MCF 10A (cell line): ENCODE data around the gene TMA7. TPM values are rescaled to one million over a fixed set of nuclear protein-coding genes. Genes with fewer than 3 reads are reported as not detected.

Source experiments
- BruUV-seq: library from RNA; stranded (reverse); fragments of 400-500 nt; replicated peaks from 2 replicates; lab custom pipeline; 2021; lab: Mats Ljungman, UMichigan
- CTCF ChIA-PET: fragments of 300-600 bp; sonication (Branson Sonifier 250); formaldehyde crosslinking; extraction: SDS; loops from one replicate; lab custom pipeline; 2021; ENCODE audit warnings: antibody characterized with exemption, inconsistent platforms; lab: Yijun Ruan, JAX
- POLR2A ChIA-PET: fragments of 300-600, 350-650 bp; sonication (Branson Sonifier 250); formaldehyde crosslinking; extraction: SDS; loops from one replicate; lab custom pipeline; 2020; ENCODE audit warnings: antibody characterized with exemption, inconsistent platforms; lab: Yijun Ruan, JAX
- DNase-seq: peaks from one replicate; pipeline ENCODE4 v3.0.0-alpha.2; 2018; ENCODE audit not compliant: unreplicated experiment
- H3K27ac Mint-ChIP-seq: one replicate; pipeline ENCODE4 v1.8.0; 2022; ENCODE audit warnings: mild to moderate bottlenecking, low read depth, mixed read lengths; ENCODE audit not compliant: unreplicated experiment
- H3K27me3 Mint-ChIP-seq: one replicate; pipeline ENCODE4 v1.8.0; 2022; ENCODE audit warnings: mixed read lengths; ENCODE audit not compliant: insufficient read depth, unreplicated experiment
- H3K36me3 Mint-ChIP-seq: one replicate; pipeline ENCODE4 v1.8.0; 2022; ENCODE audit warnings: mild to moderate bottlenecking, moderate library complexity, mixed read lengths; ENCODE audit not compliant: insufficient read depth, unreplicated experiment
- H3K4me1 Mint-ChIP-seq: one replicate; pipeline ENCODE4 v1.8.0; 2022; ENCODE audit warnings: mixed read lengths; ENCODE audit not compliant: insufficient read depth, unreplicated experiment
- H3K4me3 Mint-ChIP-seq: one replicate; pipeline ENCODE4 v1.8.0; 2022; ENCODE audit warnings: mild to moderate bottlenecking, moderate library complexity, mixed read lengths; ENCODE audit not compliant: unreplicated experiment
- H3K9me3 Mint-ChIP-seq: one replicate; pipeline ENCODE4 v1.8.0; 2022; ENCODE audit warnings: mixed read lengths; ENCODE audit not compliant: unreplicated experiment
- CTCF ChIP-seq: fragments of 200-600 bp; IDR thresholded peaks from one replicate; pipeline ENCODE4 v1.8.0; 2022; ENCODE audit warnings: antibody characterized with exemption, mild to moderate bottlenecking; ENCODE audit not compliant: unreplicated experiment
- intact Hi-C: fragments of 100-400 bp; cut with micrococcal nuclease; formaldehyde crosslinking; loops from 2 replicates; pipeline ENCODE4 v1.14.1; 2022
- total RNA-seq: library from RNA; stranded (reverse); gene quantifications from 2 replicates; pipeline ENCODE4 v1.2.3, GENCODE V29; 2022

Gene TMA7
- total RNA-seq, 1 experiment from 2014 or later, result 356 TPM

- ChIA-PET POLR2A (interaction anchor here (1.1 to 22.1 kb wide), 4 partner anchors 11 to 26 kb away, joined by 3 to 749 read pairs (median 37); partner anchors contain the start of genes CCDC51, PLXNB1 and TMA7), CTCF (interaction anchor here (1.0 to 22.6 kb wide), 5 partner anchors 10 to 143 kb away, joined by 3 to 647 read pairs (median 6); partner anchors contain the start of genes CCDC51 and TMA7)
- Mint-ChIP-seq H3K4me1 (peaks cover 15% of the 10 kb centered on the region), H3K4me3 (no peak overlapping the region), H3K27ac (peak overlapping the region; percentile 23), H3K9me3 (no peaks in the 10 kb centered on the region), H3K27me3 (no peaks in the 10 kb centered on the region), H3K36me3 (peaks cover 77% of the 10 kb centered on the region)
- no peak for TF ChIP-seq CTCF
- no peak for DNase-seq
- intact Hi-C loops, result no loop called here
- no TSS peak for BruUV-seq
These were observed 27.0 kb upstream of the TMA7 start for GRCh38 chr3:48413086-48413485.

DNA sequence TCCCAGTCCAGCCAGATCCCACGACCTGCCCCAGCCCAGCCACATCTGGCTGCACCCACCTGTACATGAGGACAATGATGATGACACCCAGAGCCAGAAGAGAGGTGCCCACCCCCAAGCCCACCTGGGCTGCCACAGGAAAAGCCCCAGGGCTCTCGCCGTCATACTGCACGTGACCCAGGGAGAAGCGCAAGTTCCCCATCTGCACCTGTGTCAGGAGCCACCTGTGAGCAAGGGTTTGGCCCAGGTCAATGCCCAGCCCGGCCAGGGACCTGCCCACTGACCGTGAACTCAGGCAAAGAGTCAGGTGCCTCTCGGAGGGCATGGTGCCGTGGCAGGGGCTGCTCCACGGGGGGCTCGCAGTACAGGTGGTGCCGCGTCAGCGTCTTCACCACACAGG lies 26.4 kb upstream of the TMA7 start:
- ChIA-PET POLR2A (interaction anchor here (1.1 to 22.1 kb wide), 4 partner anchors 12 to 26 kb away, joined by 3 to 749 read pairs (median 37); partner anchors contain the start of genes CCDC51, PLXNB1 and TMA7), CTCF (interaction anchor here (1.0 to 22.6 kb wide), 4 partner anchors 9 to 144 kb away, joined by 3 to 647 read pairs (median 16); partner anchors contain the start of genes CCDC51 and TMA7)
- Mint-ChIP-seq H3K9me3 (no peaks in the 10 kb centered on the region), H3K27ac (peak overlapping the region; percentile 37), H3K4me3 (no peak overlapping the region), H3K4me1 (peaks cover 15% of the 10 kb centered on the region), H3K36me3 (peaks cover 77% of the 10 kb centered on the region), H3K27me3 (no peaks in the 10 kb centered on the region)
- BruUV-seq, result no TSS peak
- intact Hi-C loops, result no loop called here
- no peak for TF ChIP-seq CTCF
- no peak for DNase-seq

- intact Hi-C loops, result no loop called here
- Mint-ChIP-seq H3K4me1 (peaks cover 15% of the 10 kb centered on the region), H3K27me3 (no peaks in the 10 kb centered on the region), H3K4me3 (no peak overlapping the region), H3K36me3 (peaks cover 80% of the 10 kb centered on the region), H3K9me3 (no peaks in the 10 kb centered on the region), H3K27ac (no peak overlapping the region)
- no peak for DNase-seq
- ChIA-PET CTCF (interaction anchor here (1.4 to 22.6 kb wide), 4 partner anchors 10 to 22 kb away, joined by 3 to 647 read pairs (median 17); partner anchors contain the start of genes CCDC51 and TMA7), POLR2A (interaction anchor here (0.6 to 22.1 kb wide), 5 partner anchors 13 to 173 kb away, joined by 3 to 749 read pairs (median 9); partner anchors contain the start of genes CCDC51, PLXNB1, TMA7 and ZNF589)
- TF ChIP-seq CTCF, result no peak
- no TSS peak for BruUV-seq
These were observed 25.4 kb upstream of the TMA7 start for GRCh38 chr3:48414376-48415250.
